Measurements from ENCODE around the gene SNTA1. TPM values are rescaled to one million over a fixed set of nuclear protein-coding genes. Genes with fewer than 3 reads are reported as not detected.

SNTA1 gene
- total and polyA plus RNA-seq, 2 of the 13 experiments (the other 11 are each of a cell fraction or from before 2014, with no cell fraction given) = 16.4 to 18.3 TPM

DNA sequence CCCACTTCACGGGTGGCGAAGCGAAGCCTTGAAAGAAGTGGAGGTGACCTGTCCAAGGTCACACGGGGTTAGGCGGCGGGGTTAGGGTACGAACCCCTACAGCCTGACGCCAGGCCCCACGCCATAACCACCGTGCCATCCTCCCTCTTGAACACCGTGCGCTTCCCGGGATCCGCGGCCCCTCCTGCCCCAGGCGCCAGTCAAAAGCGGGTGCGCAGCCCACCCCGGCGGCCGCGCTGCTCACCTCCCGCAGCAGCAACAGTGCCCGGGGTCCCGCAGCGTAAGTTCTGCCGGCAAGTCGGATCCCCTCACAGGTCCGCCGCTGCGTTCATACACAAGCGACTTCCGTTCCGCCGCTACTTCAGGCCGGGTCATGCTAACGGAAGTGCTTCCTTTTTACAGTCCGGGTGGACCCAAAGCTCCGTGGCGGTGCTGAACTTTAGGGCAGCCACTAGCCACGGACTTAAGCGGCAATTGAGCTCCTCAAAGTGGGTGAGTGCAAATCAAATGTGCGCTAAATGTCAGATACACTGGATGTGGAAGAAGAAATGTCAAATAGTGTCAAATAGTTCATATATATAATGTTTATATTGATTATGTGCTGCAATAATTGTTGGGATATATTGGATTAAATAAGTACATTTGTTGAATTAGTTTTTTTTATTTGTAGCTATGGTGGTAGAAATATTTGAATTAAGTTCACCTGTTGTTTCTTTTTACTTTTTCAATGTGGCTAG, 42.2 kb downstream of the SNTA1 start, which contains the start of gene CDK5RAP1 (continued):
- peak in 1 of 2 experiments; percentile 84; a peak in 2 of 4 replicates for TF ChIP-seq REST (IDR thresholded peaks at IDR 0.05; ENCODE audit: borderline replicate concordance in 1 of 2, low read depth in 1 of 2, low read length in 2 of 2)
- TF ChIP-seq RXRA (CRISPR knock-in tag; IDR thresholded peaks at IDR 0.05) = peak; percentile 95
- TF ChIP-seq, protein P1, sequence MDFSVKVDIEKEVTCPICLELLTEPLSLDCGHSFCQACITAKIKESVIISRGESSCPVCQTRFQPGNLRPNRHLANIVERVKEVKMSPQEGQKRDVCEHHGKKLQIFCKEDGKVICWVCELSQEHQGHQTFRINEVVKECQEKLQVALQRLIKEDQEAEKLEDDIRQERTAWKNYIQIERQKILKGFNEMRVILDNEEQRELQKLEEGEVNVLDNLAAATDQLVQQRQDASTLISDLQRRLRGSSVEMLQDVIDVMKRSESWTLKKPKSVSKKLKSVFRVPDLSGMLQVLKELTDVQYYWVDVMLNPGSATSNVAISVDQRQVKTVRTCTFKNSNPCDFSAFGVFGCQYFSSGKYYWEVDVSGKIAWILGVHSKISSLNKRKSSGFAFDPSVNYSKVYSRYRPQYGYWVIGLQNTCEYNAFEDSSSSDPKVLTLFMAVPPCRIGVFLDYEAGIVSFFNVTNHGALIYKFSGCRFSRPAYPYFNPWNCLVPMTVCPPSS (IDR thresholded peaks at IDR 0.05) = no peak
- peak; percentile 92 for TF ChIP-seq ZNF552 (CRISPR knock-in tag; IDR thresholded peaks at IDR 0.05; ENCODE audit: borderline replicate concordance)
- peak; percentile 66 for TF ChIP-seq ZNF710 (CRISPR knock-in tag; IDR thresholded peaks at IDR 0.05; ENCODE audit: borderline replicate concordance)
- TF ChIP-seq SMARCC2 (IDR thresholded peaks at IDR 0.05) = peak; percentile 68; the same call in 1 of the 2 replicates
- peak; percentile 98 for TF ChIP-seq TBX2 (CRISPR knock-in tag; IDR thresholded peaks at IDR 0.05; ENCODE audit: borderline replicate concordance)
- TF ChIP-seq, protein P2, sequence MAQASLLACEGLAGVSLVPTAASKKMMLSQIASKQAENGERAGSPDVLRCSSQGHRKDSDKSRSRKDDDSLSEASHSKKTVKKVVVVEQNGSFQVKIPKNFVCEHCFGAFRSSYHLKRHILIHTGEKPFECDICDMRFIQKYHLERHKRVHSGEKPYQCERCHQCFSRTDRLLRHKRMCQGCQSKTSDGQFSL (CRISPR knock-in tag; IDR thresholded peaks at IDR 0.05) = peak; percentile 75; the same call in 1 of the 2 replicates
- TF ChIP-seq GABPB1 (CRISPR knock-in tag; IDR thresholded peaks at IDR 0.05) = peak; percentile 100
- TF ChIP-seq ZNF564 (CRISPR knock-in tag; IDR thresholded peaks at IDR 0.05) = peak; percentile 94
- 0 out of 2 replicates have a peak, but pooled peaks have one; percentile 68 for TF ChIP-seq GLI4 (CRISPR knock-in tag; IDR thresholded peaks at IDR 0.05; ENCODE audit: borderline replicate concordance)
- peak; percentile 38; the same call in 1 of the 2 replicates for TF ChIP-seq NCOR1 (IDR thresholded peaks at IDR 0.05; ENCODE audit: borderline replicate concordance, low read length)
- peak; percentile 96 for TF ChIP-seq MEF2D (CRISPR knock-in tag; IDR thresholded peaks at IDR 0.05)
- peak; percentile 85 for TF ChIP-seq ZBTB21 (CRISPR knock-in tag; IDR thresholded peaks at IDR 0.05)
- no peak for TF ChIP-seq TCF7 (IDR thresholded peaks at IDR 0.05; ENCODE audit: low read depth)
- peak; percentile 76 for TF ChIP-seq KDM1A (CRISPR knock-in tag; IDR thresholded peaks at IDR 0.05)
- no peak for TF ChIP-seq MBNL3 (CRISPR knock-in tag; conservative IDR thresholded peaks at IDR 0.05)
- TF ChIP-seq AGO2 (optimal IDR thresholded peaks at IDR 0.05; ENCODE audit: low read depth, low read length) = peak; percentile 81
- no peak; the same call in 1 of the 2 replicates for TF ChIP-seq ZNF292 (CRISPR knock-in tag; IDR thresholded peaks at IDR 0.05; ENCODE audit: borderline replicate concordance, low read depth)
- TF ChIP-seq ETV6 (CRISPR knock-in tag; conservative IDR thresholded peaks at IDR 0.05) = peak; percentile 97
